H1 (cell line): Measurements from ENCODE around the gene FGFBP1. TPM values are rescaled to one million over a fixed set of nuclear protein-coding genes. Genes with fewer than 3 reads are reported as not detected.

Source experiments
- CTCF ChIA-PET: fragments of 300-600 bp; sonication (Branson Sonifier 250); formaldehyde crosslinking; loops from one replicate; lab custom pipeline; 2021; ENCODE audit not compliant: partially characterized antibody; lab: Charles Lee
- POLR2A ChIA-PET: fragments of 300-600 bp; sonication (Branson Sonifier 250); formaldehyde crosslinking; loops from one replicate; lab custom pipeline; 2021; ENCODE audit warnings: inconsistent platforms; ENCODE audit not compliant: partially characterized antibody; lab: Charles Lee
- DNase-seq, 2 experiments: peaks; one replicate each; pipeline versions ENCODE4 v3.0.0 to v3.0.0-alpha.2; 2010 to 2022; ENCODE audit warnings: low spot score in 2 of 2, low read depth in 1 of 2, mixed read lengths in 1 of 2
- FAIRE-seq: peaks from 2 replicates; lab custom pipeline; 2011; peaks lifted over from hg19 to GRCh38; lab: Jason Lieb, UNC
- H2AFZ ChIP-seq: 2 replicates; pipeline ENCODE4 v1.8.1; 2012; ENCODE audit warnings: low read length, inconsistent platforms
- H2AK5ac ChIP-seq: 2 replicates; pipeline ENCODE4 v1.6.1; 2013; ENCODE audit warnings: low read depth, low read length
- H2BK120ac ChIP-seq: replicated peaks from 2 replicates; pipeline ENCODE3; 2013; ENCODE audit warnings: low read depth, low read length, inconsistent platforms
- H2BK12ac ChIP-seq: 2 replicates; pipeline ENCODE4 v1.6.1; 2013; ENCODE audit warnings: low read depth, low read length
- H2BK15ac ChIP-seq: 2 replicates; pipeline ENCODE4 v1.6.1; 2013; ENCODE audit warnings: low read length
- H2BK20ac ChIP-seq: 2 replicates; pipeline ENCODE4 v1.6.1; 2013; ENCODE audit warnings: low read length
- H2BK5ac ChIP-seq: 2 replicates; pipeline ENCODE4 v1.6.1; 2013; ENCODE audit warnings: low read depth, low read length
- H3K14ac ChIP-seq: 2 replicates; pipeline ENCODE4 v1.6.1; 2013; ENCODE audit warnings: inconsistent platforms; ENCODE audit not compliant: insufficient read length
- H3K18ac ChIP-seq: 2 replicates; pipeline ENCODE4 v1.6.1; 2013; ENCODE audit warnings: low read length; ENCODE audit errors: extremely low read depth
- H3K23ac ChIP-seq: 2 replicates; pipeline ENCODE4 v1.6.1; 2013; ENCODE audit warnings: inconsistent platforms; ENCODE audit not compliant: insufficient read length
- H3K23me2 ChIP-seq: 2 replicates; pipeline ENCODE4 v1.6.1; 2013; ENCODE audit warnings: low read depth, low read length
- H3K27ac ChIP-seq: 2 replicates; pipeline ENCODE4 v1.6.1; 2011; ENCODE audit warnings: low read depth, low read length, inconsistent platforms
- H3K27me3 ChIP-seq, 4 experiments: replicated peaks in 1 of 4; 1 replicate in 1 of 4; 2 replicates in 3 of 4; pipeline versions ENCODE4 v1.6.1 to v1.8.1; 2011 to 2013; ENCODE audit warnings: low read length in 3 of 4, mild to moderate bottlenecking in 3 of 4, inconsistent platforms in 2 of 4, mixed read lengths in 2 of 4, moderate library complexity in 1 of 4; ENCODE audit not compliant: control insufficient read depth in 3 of 4, insufficient read depth in 3 of 4; ENCODE audit errors: extremely low read depth in 1 of 4
- H3K36me3 ChIP-seq, 4 experiments: 2 replicates each; pipeline versions ENCODE4 v1.6.1 to v1.8.1; 2011 to 2013; ENCODE audit warnings: mild to moderate bottlenecking in 4 of 4, low read length in 3 of 4, moderate library complexity in 2 of 4, control low read depth in 1 of 4, inconsistent platforms in 1 of 4; ENCODE audit not compliant: insufficient read depth in 4 of 4, control insufficient read depth in 2 of 4
- H3K4ac ChIP-seq: replicated peaks from 2 replicates; pipeline ENCODE3; 2013; ENCODE audit warnings: low read length, low read depth, mixed read lengths, inconsistent platforms; ENCODE audit not compliant: insufficient read length
- H3K4me1 ChIP-seq, 4 experiments: replicated peaks in 1 of 4; 1 replicate in 1 of 4; 2 replicates in 3 of 4; pipeline versions ENCODE4 v1.6.1 to v1.8.1; 2011 to 2013; ENCODE audit warnings: low read length in 3 of 4, inconsistent platforms in 2 of 4, mixed read lengths in 1 of 4; ENCODE audit not compliant: insufficient read depth in 4 of 4, control insufficient read depth in 3 of 4
- H3K4me2 ChIP-seq, 2 experiments: 2 replicates each; pipeline versions ENCODE4 v1.6.1 to v1.8.1; 2011 to 2013; ENCODE audit warnings: low read depth in 2 of 2, low read length in 2 of 2, control low read depth in 1 of 2, inconsistent platforms in 1 of 2, mild to moderate bottlenecking in 1 of 2; ENCODE audit not compliant: insufficient read depth in 1 of 2
- H3K4me3 ChIP-seq, 4 experiments: fragments of 200-600, 300-600 bp in 1 of 4; sonication (generic), shearing (Covaris generic), sonication (Bioruptor Twin) in 1 of 4; 2 replicates each; pipeline versions ENCODE4 v1.5.1 to v1.8.1; 2011 to 2016; ENCODE audit warnings: low read length in 4 of 4, low read depth in 3 of 4, control low read depth in 2 of 4, inconsistent platforms in 2 of 4, mild to moderate bottlenecking in 2 of 4, mixed read lengths in 1 of 4, moderate library complexity in 1 of 4; ENCODE audit not compliant: insufficient read depth in 2 of 4; ENCODE audit errors: extremely low read depth in 1 of 4
- H3K56ac ChIP-seq: replicated peaks from 2 replicates; pipeline ENCODE3; 2013; ENCODE audit warnings: low read depth, mild to moderate bottlenecking, mixed read lengths, low read length, inconsistent platforms; ENCODE audit not compliant: insufficient read length
- H3K79me1 ChIP-seq: 2 replicates; pipeline ENCODE4 v1.6.1; 2013; ENCODE audit warnings: low read depth, low read length, control low read depth
- H3K79me2 ChIP-seq, 2 experiments: 2 replicates each; pipeline versions ENCODE4 v1.6.1 to v1.8.1; 2012 to 2013; ENCODE audit warnings: low read length in 2 of 2, mild to moderate bottlenecking in 2 of 2, inconsistent platforms in 1 of 2; ENCODE audit not compliant: insufficient read depth in 2 of 2, control insufficient read depth in 1 of 2
- H3K9ac ChIP-seq, 4 experiments: replicated peaks in 1 of 4; 1 replicate in 1 of 4; 2 replicates in 3 of 4; pipeline versions ENCODE4 v1.6.1 to v1.8.1; 2011 to 2013; ENCODE audit warnings: low read depth in 3 of 4, low read length in 3 of 4, control low read depth in 2 of 4, mild to moderate bottlenecking in 2 of 4, moderate library complexity in 2 of 4, inconsistent platforms in 1 of 4; ENCODE audit errors: extremely low read depth in 1 of 4
- H3K9me3 ChIP-seq, 2 experiments: 2 replicates each; pipeline versions ENCODE4 v1.6.1 to v1.8.1; 2012 to 2013; ENCODE audit warnings: mild to moderate bottlenecking in 2 of 2, moderate library complexity in 2 of 2, control low read depth in 1 of 2, inconsistent platforms in 1 of 2, low read depth in 1 of 2, low read length in 1 of 2, mixed read lengths in 1 of 2; ENCODE audit not compliant: insufficient read depth in 2 of 2
- H4K20me1 ChIP-seq, 2 experiments: replicated peaks in 1 of 2; 2 replicates each; pipeline versions ENCODE3 to v1.8.1; 2011 to 2013; ENCODE audit warnings: inconsistent platforms in 2 of 2, low read length in 2 of 2, mild to moderate bottlenecking in 1 of 2; ENCODE audit not compliant: insufficient read depth in 2 of 2, control insufficient read depth in 1 of 2
- H4K5ac ChIP-seq: 2 replicates; pipeline ENCODE4 v1.6.1; 2013; ENCODE audit warnings: low read length, low read depth, mixed read lengths, inconsistent platforms; ENCODE audit not compliant: insufficient read length
- H4K8ac ChIP-seq: 2 replicates; pipeline ENCODE4 v1.8.0; 2013; ENCODE audit warnings: mild to moderate bottlenecking, moderate library complexity, low read length, inconsistent platforms; ENCODE audit not compliant: insufficient read depth; ENCODE audit errors: extremely low read depth
- H4K91ac ChIP-seq: replicated peaks from 2 replicates; pipeline ENCODE3; 2013; ENCODE audit warnings: low read length, mixed read lengths, inconsistent platforms; ENCODE audit not compliant: insufficient read length
- CTCF ChIP-seq, 3 experiments: IDR thresholded peaks; 1 replicate in 2 of 3; 2 replicates in 1 of 3; pipeline versions ENCODE4 v1.5.1 to v1.6.1; 2011; ENCODE audit warnings: low read length in 3 of 3, mild to moderate bottlenecking in 3 of 3, inconsistent platforms in 2 of 3, low read depth in 1 of 3, moderate library complexity in 1 of 3; ENCODE audit not compliant: insufficient read depth in 1 of 3; ENCODE audit errors: control extremely low read depth in 1 of 3
- POLR2A ChIP-seq, 2 experiments: IDR thresholded peaks; 1 replicate in 1 of 2; 2 replicates in 1 of 2; pipeline ENCODE4 v1.6.1; 2011; ENCODE audit warnings: low read depth in 2 of 2, low read length in 2 of 2, mild to moderate bottlenecking in 2 of 2; ENCODE audit errors: control extremely low read depth in 1 of 2
- RAD21 ChIP-seq, 2 experiments: IDR thresholded peaks in 1 of 2; conservative IDR thresholded peaks in 1 of 2; 2 replicates each; pipeline ENCODE4 v1.6.1; 2011; ENCODE audit warnings: low read depth in 2 of 2, low read length in 2 of 2, improper control_type of control experiment in 1 of 2, inconsistent platforms in 1 of 2, mild to moderate bottlenecking in 1 of 2, moderate library complexity in 1 of 2
- RBBP5 ChIP-seq: IDR thresholded peaks from 2 replicates; pipeline ENCODE4 v1.7.1; 2012; ENCODE audit warnings: low read depth, mild to moderate bottlenecking, inconsistent platforms, low read length, moderate library complexity, borderline replicate concordance
- TAF1 ChIP-seq: IDR thresholded peaks from 2 replicates; pipeline ENCODE4 v1.6.1; 2011; ENCODE audit warnings: mild to moderate bottlenecking, low read depth, low read length
- WGBS, 2 experiments: shearing (Covaris generic) in 1 of 2; methylation state at CpG; one replicate each; pipeline versions ENCODE4 v1.1.6 to v1.1.7; 2013 to 2015; ENCODE audit warnings: low lambda C conversion rate in 2 of 2, mixed read lengths in 2 of 2, inconsistent platforms in 1 of 2, low coverage in 1 of 2, missing lambda C conversion rate in 1 of 2; ENCODE audit not compliant: insufficient replicate concordance in 2 of 2, insufficient coverage in 1 of 2, insufficient read length in 1 of 2; ENCODE audit errors: extremely low coverage in 1 of 2, missing lambda C conversion rate in 1 of 2; 5-methylcytosine and 5-hydroxymethylcytosine counted together
- polyA plus RNA-seq, 7 experiments: library from polyadenylated mRNA; depleted of rRNA in 3 of 7; stranded (reverse) in 5 of 7; unstranded in 2 of 7; fragments of >200 nt in 5 of 7; fragments of 200-250 nt in 2 of 7; gene quantifications; 1 replicate in 5 of 7; 2 replicates in 1 of 7; 4 replicates in 1 of 7; pipeline versions ENCODE4 v1.2.1 to v1.2.3, GENCODE V29; 2011 to 2013; ENCODE audit warnings: missing spikeins in 2 of 7, mixed read lengths in 2 of 7
- total RNA-seq: library from RNA; stranded (reverse); fragmentation: NEBNext Ultra II Directional; extraction: Animal tissue kit (Norgen Biotek cat#: 25700); gene quantifications from 2 replicates; pipeline ENCODE4 v1.2.1, GENCODE V29; 2021

The FGFBP1 gene
- total and polyA plus RNA-seq, 2 of the 8 experiments (the other 6 are each of a cell fraction or from before 2014, with no cell fraction given): 0.17 to 0.20 TPM

GRCh38 chr4:15963001-15963451 is 24.5 kb upstream of the FGFBP1 start, which contains the start of gene FGFBP2:
Gene FGFBP2, minus strand, starts transcription at chr4:15963175. Its CDS starts 46 bp downstream, at chr4:15963129.
- Histone ChIP-seq H4K20me1 (no peaks in the 10 kb centered on the region), H3K27ac (no peak within 1 kb of the TSS), H2BK120ac (no peak within 1 kb of the TSS), H3K23me2 (no peaks in the 10 kb centered on the region), H2BK15ac (no peak within 1 kb of the TSS), H3K4me3 (no peak within 1 kb of the TSS), H3K4me2 (no peak within 1 kb of the TSS), H2AK5ac (no peak within 1 kb of the TSS), H3K23ac (no peak within 1 kb of the TSS), H3K9me3 (0 out of 4 replicates have a peak, but pooled peaks cover 0 to 3% of the 10 kb centered on the region in 2 experiments), H2BK20ac (no peak within 1 kb of the TSS), H3K4ac (no peak within 1 kb of the TSS), H2AFZ (peak within 1 kb of the TSS; percentile 25; the same call in 1 of the 2 replicates), H3K9ac (no peak within 1 kb of the TSS), H3K4me1 (peaks cover 0 to 2% (median under 1%) of the 10 kb centered on the region in 4 experiments; a peak in 4 of 7 replicates), H3K56ac (no peak within 1 kb of the TSS), H3K79me2 (no peaks in the 10 kb centered on the region), H2BK12ac (peak within 1 kb of the TSS; percentile 51; the same call in 1 of the 2 replicates), H3K14ac (no peak within 1 kb of the TSS), H3K79me1 (no peaks in the 10 kb centered on the region), H3K18ac (no peak within 1 kb of the TSS), H4K8ac (peak within 1 kb of the TSS; percentile 75; the same call in 1 of the 2 replicates), H3K36me3 (peaks cover 0 to 2% (median 0%) of the 10 kb centered on the region in 4 experiments; a peak in 1 of 8 replicates), H3K27me3 (no peaks in the 10 kb centered on the region), H4K5ac (no peak within 1 kb of the TSS), H4K91ac (no peak within 1 kb of the TSS), H2BK5ac (no peak within 1 kb of the TSS)
- FAIRE-seq: peak; percentile 65
- peak; percentile 81 to 83 for TF ChIP-seq RAD21 (IDR thresholded peaks at IDR 0.05 in 1 of 2, conservative IDR thresholded peaks at IDR 0.05 in 1 of 2; ENCODE audit: low read depth in 2 of 2, low read length in 2 of 2)
- TF ChIP-seq POLR2A (IDR thresholded peaks at IDR 0.05; ENCODE audit: control extremely low read depth in 1 of 2, low read depth in 2 of 2, low read length in 2 of 2): no peak
- no peak for TF ChIP-seq RBBP5
- TF ChIP-seq TAF1: no peak
- peak; percentile 74 to 89 (median 82) for TF ChIP-seq CTCF (IDR thresholded peaks at IDR 0.05; ENCODE audit: control extremely low read depth in 1 of 3, insufficient read depth in 1 of 3, low read depth in 1 of 3, low read length in 3 of 3)
- CTCF ChIA-PET: interaction anchor here (0.6 to 7.6 kb wide), 31 partner anchors 9 to 449 kb away, joined by 3 to 64 read pairs (median 3); no protein-coding TSS in a partner anchor
- WGBS, 2 experiments: 55% methylated on average over 9 of the region's 9 CpGs; no CpG with 5 or more reads in 1 of the 2 experiments
- POLR2A ChIA-PET: interaction anchor here (1.0 to 1.4 kb wide), 2 partner anchors 9 to 286 kb away, joined by 3 to 4 read pairs; no protein-coding TSS in a partner anchor
- DNase-seq: peak in 1 of 2 experiments; percentile 78
